NCI-H524 (cell line): ENCODE results near the gene KCNG4.
"Not testable (repeated sequence)": the region's sequence is repeated elsewhere in the genome, so short reads cannot be mapped to it uniquely, and the experiment has no call there.

Source experiments
- DNase-seq, 2 experiments: peaks; one replicate each; lab custom pipeline; 2025; lab: John Stamatoyannopoulos, UW

KCNG4 gene

GRCh38 chr16:84207251-84207650 lies 32.6 kb downstream of the KCNG4 start:
- DNase-seq, result no peak

DNA sequence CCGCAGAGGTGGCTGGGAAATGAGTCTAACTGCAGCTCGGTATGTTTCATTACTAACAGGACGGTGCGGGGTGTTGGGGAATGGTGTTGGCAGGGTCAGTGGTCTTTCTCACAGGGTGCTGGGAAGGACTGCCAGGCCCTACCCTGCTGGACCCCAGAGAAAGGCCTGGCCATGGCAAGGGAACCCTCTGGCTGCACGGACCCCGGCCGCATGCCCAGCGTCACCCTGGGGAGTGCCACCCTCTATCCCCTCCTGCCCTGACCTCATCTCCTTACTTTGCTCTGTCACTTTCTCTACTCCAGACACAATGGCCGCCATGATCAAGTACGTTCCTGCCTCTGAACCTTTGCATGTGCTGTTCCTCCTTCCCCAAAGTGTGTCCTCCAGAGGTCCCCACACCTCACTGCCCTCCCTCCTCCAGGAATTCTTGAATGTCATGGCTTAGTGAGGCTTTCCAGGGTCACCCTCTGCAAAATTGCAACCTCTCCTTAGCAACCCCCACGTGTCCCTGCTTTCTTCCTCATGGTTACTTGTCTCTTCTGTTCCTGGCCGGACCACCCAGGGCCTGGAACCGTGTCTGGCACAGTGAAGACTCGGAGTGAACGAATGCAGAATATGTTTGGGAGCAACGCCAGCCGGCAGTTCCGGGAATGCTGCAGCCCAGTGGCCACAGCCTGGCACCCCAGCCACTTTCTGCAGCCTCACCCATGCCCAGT lies 33.7 kb downstream of the KCNG4 start:
- DNase-seq, result no peak

GRCh38 chr16:84205123-84205522 lies 34.7 kb downstream of the KCNG4 start:
- DNase-seq, result not testable (repeated sequence)

GRCh38 chr16:84204551-84204950 lies 35.3 kb downstream of the KCNG4 start:
- not testable (repeated sequence) for DNase-seq

- no peak for DNase-seq
These were observed 40.0 kb downstream of the KCNG4 start for GRCh38 chr16:84199861-84200260.

GRCh38 chr16:84199097-84199496 lies 40.7 kb downstream of the KCNG4 start:
- no peak for DNase-seq

DNA sequence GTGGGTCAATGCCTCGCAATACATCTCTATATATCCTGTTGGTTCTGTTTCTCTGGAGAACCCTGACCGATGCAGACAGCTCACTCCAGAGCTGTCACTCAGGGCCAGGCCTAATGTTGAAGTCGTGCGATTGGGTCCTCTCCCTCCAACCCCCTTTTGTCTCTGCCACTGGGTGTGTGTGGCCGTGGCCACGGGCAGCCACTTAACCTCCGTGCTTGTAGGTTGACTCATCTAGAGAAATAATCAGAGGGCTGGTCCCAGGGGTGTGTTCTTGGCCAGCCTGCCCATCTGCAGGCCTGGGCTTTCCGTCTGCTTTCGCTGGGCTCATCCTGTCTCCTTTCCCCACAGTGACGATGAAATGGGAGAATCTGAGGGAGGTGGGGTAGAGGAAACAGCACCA lies 41.4 kb downstream of the KCNG4 start:
- no peak for DNase-seq

- no peak for DNase-seq
These were observed 42.2 kb downstream of the KCNG4 start for GRCh38 chr16:84197466-84198128.

DNA sequence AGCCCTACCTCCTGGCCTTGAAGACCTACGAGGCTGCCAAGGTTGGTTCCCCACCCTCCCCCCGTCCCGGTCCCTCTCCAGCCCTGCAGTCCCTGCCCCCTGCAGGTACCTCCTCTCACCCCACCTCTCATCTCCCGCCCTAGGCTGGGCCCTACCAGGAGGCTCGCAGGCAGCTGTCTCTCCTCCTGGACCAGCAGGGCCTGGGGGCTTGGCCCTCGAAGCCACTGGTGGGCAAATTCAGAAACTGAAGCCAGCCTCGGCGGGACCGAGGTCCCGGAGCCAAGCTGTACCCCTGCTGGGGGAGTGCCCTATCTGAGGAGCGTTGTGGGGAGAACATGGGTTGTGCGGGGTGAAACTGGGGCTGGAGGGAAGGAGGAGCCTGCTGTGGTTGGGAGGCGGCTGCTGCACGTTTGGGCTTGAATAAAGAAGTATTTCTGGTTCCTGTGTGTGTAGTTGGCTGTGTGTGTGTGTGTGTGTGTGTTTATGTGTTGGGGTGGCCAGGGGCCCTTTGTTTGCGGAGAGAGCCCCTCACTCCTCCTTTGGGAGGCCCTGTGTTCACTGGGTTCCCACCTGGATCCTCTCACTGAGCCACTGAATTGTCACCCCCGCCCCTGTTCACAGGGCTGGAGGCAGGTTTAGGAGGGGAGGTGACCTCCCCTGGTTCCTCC lies 43.0 kb downstream of the KCNG4 start:
- DNase-seq, result no peak

DNA sequence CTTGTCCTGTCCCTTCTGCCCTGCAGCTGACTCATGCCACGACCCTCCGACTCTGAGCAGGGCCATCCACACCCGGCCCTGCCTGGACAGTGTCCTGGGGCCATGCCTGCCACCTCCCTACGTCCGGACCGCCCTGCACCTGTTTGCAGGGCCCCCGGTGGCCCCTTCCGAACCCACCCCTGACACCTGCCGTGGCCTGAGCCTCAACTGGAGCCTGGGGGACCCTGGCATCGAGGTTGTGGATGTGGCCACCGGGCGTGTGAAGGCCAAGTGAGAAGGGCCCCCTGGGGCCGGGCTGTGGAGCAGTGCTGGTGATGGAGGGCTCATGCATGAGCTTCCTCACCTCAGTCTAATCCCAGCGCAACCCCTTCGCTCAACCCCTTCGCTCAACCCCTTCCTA lies 43.7 kb downstream of the KCNG4 start:
- DNase-seq, result no peak

DNA sequence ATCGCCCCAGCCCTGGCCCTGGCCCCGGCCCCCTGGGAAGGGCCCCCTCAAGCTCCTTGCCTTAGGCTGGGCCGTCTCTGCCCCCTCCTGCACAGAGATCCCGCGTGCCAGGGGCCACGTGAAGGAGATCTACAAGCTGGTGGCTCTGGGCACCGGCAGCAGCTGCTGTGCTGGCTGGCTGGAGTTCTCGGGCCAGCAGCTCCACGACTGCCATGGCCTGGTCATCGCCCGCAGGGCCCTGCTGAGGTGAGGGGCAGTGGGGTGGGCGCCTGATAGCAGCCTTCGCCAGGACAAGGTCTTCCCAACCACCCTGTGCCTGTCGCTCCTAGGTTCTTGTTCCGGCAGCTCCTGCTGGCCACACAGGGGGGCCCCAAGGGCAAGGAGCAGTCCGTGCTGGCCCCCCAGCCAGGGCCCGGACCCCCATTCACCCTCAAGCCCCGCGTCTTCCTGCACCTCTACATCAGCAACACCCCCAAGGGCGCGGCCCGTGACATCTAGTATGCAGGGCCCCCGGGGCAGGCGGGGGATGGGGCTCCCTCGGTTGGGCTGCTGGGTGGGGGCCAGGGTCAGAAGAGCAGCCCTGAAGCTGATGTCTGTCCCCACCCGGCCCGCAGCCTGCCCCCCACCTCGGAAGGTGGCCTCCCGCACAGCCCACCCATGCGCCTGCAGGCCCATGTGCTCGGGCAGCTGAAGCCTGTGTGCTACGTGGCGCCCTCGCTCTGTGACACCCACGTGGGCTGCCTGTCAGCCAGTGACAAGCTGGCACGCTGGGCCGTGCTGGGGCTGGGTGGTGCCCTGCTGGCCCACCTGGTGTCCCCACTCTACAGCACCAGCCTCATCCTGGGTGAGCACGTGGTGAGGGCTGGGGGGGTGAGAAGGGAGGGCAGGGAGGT lies 44.4 kb downstream of the KCNG4 start:
- DNase-seq, result no peak

DNA sequence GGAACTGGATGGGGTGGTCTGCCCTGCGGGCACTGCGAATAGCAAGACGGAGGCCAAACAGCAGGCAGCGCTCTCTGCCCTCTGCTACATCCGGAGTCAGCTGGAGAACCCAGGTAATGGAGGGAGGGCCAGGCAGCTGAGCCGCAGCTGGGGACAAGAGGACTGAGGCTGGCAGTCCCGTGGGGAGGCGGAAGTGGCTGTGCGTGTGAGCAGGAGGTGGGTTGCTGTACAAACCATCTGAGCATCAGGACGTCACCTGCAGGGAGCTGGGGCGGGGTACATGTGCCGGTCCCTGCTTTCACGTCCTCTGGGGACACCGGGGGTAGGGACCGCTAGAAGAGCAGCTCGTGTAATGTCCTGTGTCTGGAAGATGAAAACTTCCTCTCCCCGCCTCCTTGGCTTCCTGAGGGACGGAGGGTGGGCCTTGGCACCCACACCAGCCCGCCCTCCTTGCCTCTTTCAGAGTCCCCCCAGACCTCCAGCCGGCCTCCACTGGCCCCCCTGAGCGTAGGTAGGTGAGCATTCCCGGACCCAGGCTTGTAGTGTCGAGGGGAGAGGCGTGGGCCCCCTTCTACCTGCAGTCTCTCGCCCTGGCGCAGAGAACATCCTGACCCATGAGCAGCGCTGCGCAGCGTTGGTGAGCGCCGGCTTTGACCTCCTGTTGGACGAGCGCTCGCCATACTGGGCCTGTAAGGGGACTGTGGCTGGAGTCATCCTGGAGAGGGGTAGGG lies 45.2 kb downstream of the KCNG4 start:
- peak in 1 of 2 experiments; percentile 40 for DNase-seq

- DNase-seq, result no peak
These were observed 45.8 kb downstream of the KCNG4 start for GRCh38 chr16:84194018-84194417.

- DNase-seq, result no peak
These were observed 46.3 kb downstream of the KCNG4 start for GRCh38 chr16:84193480-84193879.

DNA sequence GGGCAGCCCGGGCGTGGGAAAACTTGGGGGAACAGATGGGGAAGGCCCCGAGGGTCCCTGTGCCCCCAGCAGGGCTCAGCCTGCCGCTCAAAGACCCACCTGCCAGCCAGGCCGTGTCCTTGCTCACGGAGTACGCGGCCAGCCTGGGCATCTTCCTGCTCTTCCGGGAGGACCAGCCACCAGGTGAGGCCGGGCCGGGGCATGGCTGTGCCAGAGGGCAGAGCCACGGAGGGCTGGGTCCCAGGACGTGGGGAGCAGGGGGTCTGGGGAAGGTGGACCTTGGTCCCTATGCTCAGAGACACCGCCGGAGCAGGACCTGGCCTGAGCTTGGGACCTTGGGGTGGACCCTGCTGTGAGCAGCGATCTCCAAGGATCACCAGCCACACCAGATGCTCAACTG lies 48.3 kb downstream of the KCNG4 start:
- DNase-seq, result no peak

DNA sequence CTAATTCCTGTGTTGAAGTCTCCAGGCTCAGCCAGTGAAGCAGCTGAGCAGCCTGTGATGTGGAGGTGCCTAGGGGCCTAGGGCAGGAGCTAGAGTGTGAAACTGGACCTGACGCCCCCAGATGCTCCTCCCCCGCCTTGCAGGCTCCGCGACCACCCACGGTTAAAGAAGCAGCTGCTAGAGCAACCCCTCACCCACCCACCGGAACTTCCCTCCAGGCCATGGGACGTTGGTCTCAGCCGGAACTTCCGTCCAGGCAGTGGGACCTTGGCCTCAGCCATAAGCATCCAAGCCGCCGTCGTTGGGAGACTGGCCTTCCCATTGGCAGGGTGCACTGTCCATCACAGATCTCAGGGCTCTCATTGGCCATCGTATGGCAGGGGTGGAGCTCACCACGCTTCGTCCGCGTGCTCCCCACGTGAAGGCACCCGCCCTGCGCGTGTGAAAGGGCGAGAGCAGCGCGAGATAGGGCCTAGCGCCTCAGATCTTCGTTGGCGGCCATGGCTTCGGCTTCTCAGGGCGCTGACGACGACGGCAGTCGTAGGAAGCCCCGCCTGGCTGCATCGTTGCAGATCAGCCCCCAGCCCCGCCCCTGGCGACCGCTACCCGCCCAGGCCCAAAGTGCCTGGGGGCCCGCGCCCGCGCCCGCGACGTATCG lies 49.0 kb downstream of the KCNG4 start, which contains the start of gene ADAD2:
TSS of gene ADAD2 (plus strand) at position 427 of the 658 bp plus-strand sequence. CDS start at position 501, 74 bp downstream.
- no peak for DNase-seq

GRCh38 chr16:84186685-84187437 lies 53.0 kb downstream of the KCNG4 start, which contains the start of gene TAF1C:
TSS of gene TAF1C (minus strand) at chr16:84187057. CDS start at chr16:84184988, 2,069 bp downstream.
- peak; percentile 96 for DNase-seq

- no peak for DNase-seq
These were observed 55.0 kb downstream of the KCNG4 start for GRCh38 chr16:84184775-84185174.

- DNase-seq, result peak in 1 of 2 experiments; percentile 39
These were observed 55.8 kb downstream of the KCNG4 start for GRCh38 chr16:84183911-84184591.
